HCT116 (cell line): ENCODE measurements around the gene GTF2H1. TPM values are rescaled to one million over a fixed set of nuclear protein-coding genes. Genes with fewer than 3 reads are reported as not detected.

Experiments
- ATAC-seq: fragments of 200-7000 bp; cut with Tn5 transposase; 2 replicates; pipeline ENCODE4 v1.9.1; 2020; ENCODE audit warnings: mild to moderate bottlenecking, moderate library complexity
- BruUV-seq: library from RNA; stranded (reverse); fragments of 400-500 nt; replicated peaks from 2 replicates; lab custom pipeline; 2021; lab: Mats Ljungman, UMichigan
- CTCF ChIA-PET: fragments of 300-600 bp; sonication (Branson Sonifier 250); formaldehyde crosslinking; loops from one replicate; lab custom pipeline; 2021; ENCODE audit warnings: antibody characterized with exemption; lab: Charles Lee
- POLR2A ChIA-PET: fragments of 300-600, 350-600 bp; sonication (Branson Sonifier 250); formaldehyde crosslinking; loops from one replicate; lab custom pipeline; 2021; ENCODE audit warnings: antibody characterized with exemption; lab: Charles Lee
- RAD21 ChIA-PET, 2 experiments: fragments of 300-600 bp; sonication (Branson Sonifier 250); formaldehyde crosslinking; loops; one replicate each; lab custom pipeline; 2023; ENCODE audit warnings: low total read pairs in 2 of 2; ENCODE audit not compliant: uncharacterized antibody in 2 of 2, unreplicated experiment in 2 of 2, low non-redundant PET in 1 of 2; lab: Charles Lee
- DNase-seq: peaks from one replicate; pipeline ENCODE4 v3.0.0-alpha.2; 2010; ENCODE audit warnings: low read depth, low spot score
- H2AFZ ChIP-seq: fragments of 200-600 bp; shearing (Covaris generic), sonication (generic); 2 replicates; pipeline ENCODE4 v1.6.1; 2017; ENCODE audit warnings: low read depth, mixed run types, mixed read lengths, antibody characterized with exemption, low read length; ENCODE audit not compliant: poor library complexity, severe bottlenecking
- H3K27ac ChIP-seq: 2 replicates; pipeline ENCODE4 v1.5.1; 2012; ENCODE audit warnings: low read depth, low read length
- H3K27me3 ChIP-seq: fragments of 200-600 bp; sonication (generic); 2 replicates; pipeline ENCODE4 v1.6.1; 2016; ENCODE audit warnings: mixed run types, low read length, mixed read lengths; ENCODE audit not compliant: insufficient read depth
- H3K36me3 ChIP-seq, 2 experiments: fragments of 200-500 bp in 1 of 2; fragments of 200-600 bp in 1 of 2; sonication (Bioruptor generic) in 1 of 2; sonication (generic) in 1 of 2; 2 replicates each; pipeline versions ENCODE4 v1.5.1 to v1.6.1; 2014 to 2016; ENCODE audit warnings: low read length in 2 of 2, inconsistent platforms in 1 of 2, mixed read lengths in 1 of 2, mixed run types in 1 of 2; ENCODE audit not compliant: insufficient read depth in 2 of 2, control insufficient read depth in 1 of 2
- H3K4me1 ChIP-seq, 2 experiments: fragments of 200-600 bp in 1 of 2; sonication (generic) in 1 of 2; 2 replicates each; pipeline versions ENCODE4 v1.5.1 to v1.6.1; 2012 to 2017; ENCODE audit warnings: low read length in 2 of 2, inconsistent platforms in 1 of 2, mild to moderate bottlenecking in 1 of 2, mixed read lengths in 1 of 2, mixed run types in 1 of 2, moderate library complexity in 1 of 2; ENCODE audit not compliant: insufficient read depth in 2 of 2, control insufficient read depth in 1 of 2
- H3K4me2 ChIP-seq: fragments of 200-600 bp; sonication (generic); 2 replicates; pipeline ENCODE4 v1.6.1; 2017; ENCODE audit warnings: mixed run types, low read length, mixed read lengths
- H3K4me3 ChIP-seq, 2 experiments: fragments of 200-600 bp in 1 of 2; sonication (generic) in 1 of 2; replicated peaks in 1 of 2; 2 replicates each; pipeline ENCODE4 v1.5.1; 2011 to 2016; ENCODE audit warnings: low read length in 2 of 2, control low read depth in 1 of 2, low read depth in 1 of 2, mild to moderate bottlenecking in 1 of 2, mixed read lengths in 1 of 2, mixed run types in 1 of 2
- H3K79me2 ChIP-seq: fragments of 200-600 bp; sonication (generic); 2 replicates; pipeline ENCODE4 v1.6.1; 2017; ENCODE audit warnings: mild to moderate bottlenecking, mixed run types, low read length, moderate library complexity, mixed read lengths; ENCODE audit not compliant: insufficient read depth
- H3K9ac ChIP-seq: fragments of 200-600 bp; sonication (generic); 2 replicates; pipeline ENCODE4 v1.6.1; 2016; ENCODE audit warnings: low read length, mixed read lengths
- H3K9me2 ChIP-seq: fragments of 200-600 bp; sonication (generic), shearing (Covaris generic); 2 replicates; pipeline ENCODE4 v1.6.1; 2017; ENCODE audit warnings: mixed run types, mild to moderate bottlenecking, moderate library complexity; ENCODE audit not compliant: insufficient read depth
- H3K9me3 ChIP-seq, 2 experiments: fragments of 200-500 bp in 1 of 2; fragments of 200-600 bp in 1 of 2; sonication (Bioruptor generic) in 1 of 2; sonication (generic) in 1 of 2; 2 replicates each; pipeline ENCODE4 v1.6.1; 2014 to 2017; ENCODE audit warnings: low read length in 2 of 2, mixed read lengths in 2 of 2, inconsistent platforms in 1 of 2, low read depth in 1 of 2, mild to moderate bottlenecking in 1 of 2, mixed run types in 1 of 2, moderate library complexity in 1 of 2; ENCODE audit not compliant: control insufficient read depth in 1 of 2, insufficient read depth in 1 of 2
- H4K20me1 ChIP-seq: fragments of 200-600 bp; sonication (generic), shearing (Covaris generic); 2 replicates; pipeline ENCODE4 v1.6.1; 2017; ENCODE audit warnings: mixed run types, mild to moderate bottlenecking, moderate library complexity; ENCODE audit not compliant: insufficient read depth
- CBX3 ChIP-seq: IDR thresholded peaks from 2 replicates; pipeline ENCODE4 v1.6.1; 2012; ENCODE audit warnings: low read depth
- EGR1 ChIP-seq: IDR thresholded peaks from 2 replicates; pipeline ENCODE4 v1.6.1; 2012; ENCODE audit warnings: low read depth
- EZH2 ChIP-seq: fragments of 200-600 bp; sonication (generic); IDR thresholded peaks from 2 replicates; pipeline ENCODE4 v1.6.1; 2017; ENCODE audit warnings: antibody characterized with exemption, mixed run types
- FOSL1 ChIP-seq: IDR thresholded peaks from 2 replicates; pipeline ENCODE4 v1.6.1; 2012; ENCODE audit warnings: low read depth
- JUND ChIP-seq: IDR thresholded peaks from 2 replicates; pipeline ENCODE4 v1.6.1; 2012
- MAX ChIP-seq: IDR thresholded peaks from 2 replicates; pipeline ENCODE4 v1.6.1; 2012
- POLR2AphosphoS5 ChIP-seq: IDR thresholded peaks from 2 replicates; pipeline ENCODE4 v1.6.1; 2011; ENCODE audit warnings: mild to moderate bottlenecking, low read depth, low read length, moderate library complexity
- RAD21 ChIP-seq: IDR thresholded peaks from 2 replicates; pipeline ENCODE4 v1.6.1; 2012; ENCODE audit warnings: low read depth, mild to moderate bottlenecking
- REST ChIP-seq: IDR thresholded peaks from 2 replicates; pipeline ENCODE4 v1.6.1; 2012; ENCODE audit warnings: low read depth
- SIN3A ChIP-seq: IDR thresholded peaks from 2 replicates; pipeline ENCODE4 v1.6.1; 2012; ENCODE audit warnings: low read depth
- SRF ChIP-seq: IDR thresholded peaks from 2 replicates; pipeline ENCODE4 v1.6.1; 2012; ENCODE audit warnings: low read depth
- TCF7L2 ChIP-seq: IDR thresholded peaks from 2 replicates; pipeline ENCODE4 v1.7.0; 2011; ENCODE audit warnings: borderline replicate concordance, inconsistent platforms; ENCODE audit not compliant: insufficient read depth, insufficient read length; ENCODE audit errors: extremely low read depth
- YY1 ChIP-seq: IDR thresholded peaks from 2 replicates; pipeline ENCODE4 v1.6.1; 2011; ENCODE audit warnings: low read length, low read depth, moderate library complexity, mild to moderate bottlenecking; ENCODE audit not compliant: insufficient replicate concordance; ENCODE audit errors: extremely low read depth
- ZFX ChIP-seq: fragments of 450-650 bp; IDR thresholded peaks from 2 replicates; pipeline ENCODE4 v1.6.1; 2017
- ZNF274 ChIP-seq: fragments of 200-500 bp; sonication (Bioruptor generic); IDR thresholded peaks from 2 replicates; pipeline ENCODE4 v1.6.1; 2014; ENCODE audit warnings: mild to moderate bottlenecking, low read depth, low read length, inconsistent platforms
- intact Hi-C: fragments of 100-400 bp; cut with micrococcal nuclease; formaldehyde crosslinking; loops from 2 replicates; pipeline ENCODE4 v1.10.0; 2022
- total RNA-seq: library from RNA; stranded (reverse); gene quantifications from one replicate; pipeline ENCODE4 v1.2.1, GENCODE V29; 2021; ENCODE audit not compliant: unreplicated experiment
- TF ChIP-seq, protein P1 (sequence below), 3 experiments: fragments of 200-600 bp in 1 of 3; sonication (generic) in 1 of 3; IDR thresholded peaks in 2 of 3; conservative IDR thresholded peaks in 1 of 3; 2 replicates each; pipeline ENCODE4 v1.5.1; 2012 to 2017; ENCODE audit warnings: low read depth in 2 of 3, low read length in 2 of 3, antibody characterized with exemption in 1 of 3, borderline replicate concordance in 1 of 3, control low read depth in 1 of 3, mild to moderate bottlenecking in 1 of 3, mixed read lengths in 1 of 3, mixed run types in 1 of 3, moderate library complexity in 1 of 3; ENCODE audit not compliant: insufficient read depth in 1 of 3

Gene GTF2H1
- total RNA-seq, 1 experiment from 2014 or later, result 37.3 TPM

- DNase-seq (no peak), ATAC-seq (no peak)
- Histone ChIP-seq H3K9me3 (no peaks in the 10 kb centered on the region), H4K20me1 (no peaks in the 10 kb centered on the region), H3K79me2 (no peaks in the 10 kb centered on the region), H3K27me3 (no peaks in the 10 kb centered on the region), H3K9ac (no peak overlapping the region), H3K4me2 (no peak overlapping the region), H3K27ac (no peak overlapping the region), H3K36me3 (peaks cover 32 to 45% of the 10 kb centered on the region in 2 experiments), H3K4me3 (no peak overlapping the region), H2AFZ (no peak overlapping the region), H3K4me1 (no peaks in the 10 kb centered on the region), H3K9me2 (no peaks in the 10 kb centered on the region)
- TF ChIP-seq SIN3A, result no peak
- TF ChIP-seq FOSL1, result no peak
- TF ChIP-seq TCF7L2, result no peak
- TF ChIP-seq SRF, result no peak
- no peak for TF ChIP-seq EZH2
- no peak for TF ChIP-seq REST
- TF ChIP-seq ZFX, result no peak
- TF ChIP-seq RAD21, result no peak
- no peak for TF ChIP-seq EGR1
- TF ChIP-seq YY1, result no peak
- TF ChIP-seq, protein P1, sequence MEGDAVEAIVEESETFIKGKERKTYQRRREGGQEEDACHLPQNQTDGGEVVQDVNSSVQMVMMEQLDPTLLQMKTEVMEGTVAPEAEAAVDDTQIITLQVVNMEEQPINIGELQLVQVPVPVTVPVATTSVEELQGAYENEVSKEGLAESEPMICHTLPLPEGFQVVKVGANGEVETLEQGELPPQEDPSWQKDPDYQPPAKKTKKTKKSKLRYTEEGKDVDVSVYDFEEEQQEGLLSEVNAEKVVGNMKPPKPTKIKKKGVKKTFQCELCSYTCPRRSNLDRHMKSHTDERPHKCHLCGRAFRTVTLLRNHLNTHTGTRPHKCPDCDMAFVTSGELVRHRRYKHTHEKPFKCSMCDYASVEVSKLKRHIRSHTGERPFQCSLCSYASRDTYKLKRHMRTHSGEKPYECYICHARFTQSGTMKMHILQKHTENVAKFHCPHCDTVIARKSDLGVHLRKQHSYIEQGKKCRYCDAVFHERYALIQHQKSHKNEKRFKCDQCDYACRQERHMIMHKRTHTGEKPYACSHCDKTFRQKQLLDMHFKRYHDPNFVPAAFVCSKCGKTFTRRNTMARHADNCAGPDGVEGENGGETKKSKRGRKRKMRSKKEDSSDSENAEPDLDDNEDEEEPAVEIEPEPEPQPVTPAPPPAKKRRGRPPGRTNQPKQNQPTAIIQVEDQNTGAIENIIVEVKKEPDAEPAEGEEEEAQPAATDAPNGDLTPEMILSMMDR (IDR thresholded peaks at IDR 0.05 in 2 of 3, conservative IDR thresholded peaks at IDR 0.05 in 1 of 3; ENCODE audit: borderline replicate concordance in 1 of 3, insufficient read depth in 1 of 3, low read depth in 2 of 3, low read length in 2 of 3), result no peak
- no peak for TF ChIP-seq ZNF274
- no peak for TF ChIP-seq POLR2AphosphoS5
- TF ChIP-seq JUND, result no peak
- TF ChIP-seq CBX3, result no peak
- no peak for TF ChIP-seq MAX
- BruUV-seq, result no TSS peak
- intact Hi-C loops, result loop anchor here (10.0 kb wide), 1 partner anchor 190 kb away; no protein-coding TSS in a partner anchor
- ChIA-PET POLR2A (no interaction called here), RAD21 (no interaction called here), CTCF (no interaction called here)
Measured at GRCh38 chr11:18304745-18305144, 17.6 kb upstream of the GTF2H1 start.
